ENCODE data around the gene DAPK1.

Gene DAPK1

DNA sequence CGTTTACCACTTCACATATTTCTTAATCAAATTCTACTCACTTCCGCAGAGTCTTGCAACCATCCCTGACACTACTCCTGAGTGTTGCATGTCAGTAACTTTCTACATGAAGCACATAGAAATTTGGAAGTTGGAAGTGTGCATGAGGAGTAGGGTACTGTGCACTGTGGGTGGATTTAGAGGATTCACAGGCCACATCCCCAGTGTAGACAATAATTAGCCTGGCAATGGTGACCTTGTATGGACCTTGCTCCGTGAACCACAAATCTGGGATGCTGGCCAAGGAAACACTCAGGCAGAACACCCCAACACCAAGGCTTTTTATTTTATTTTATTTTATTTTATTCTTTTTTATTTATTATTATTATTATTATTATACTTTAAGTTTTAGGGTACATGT lies 253.8 kb downstream of the DAPK1 start:
- DNase-seq (no peak), ATAC-seq (replicated peaks) (no peak)
- peaks cover 0 to 5% of the 10 kb centered on the region in 2 donors for H3K27me3 Mint-ChIP-seq
- H3K4me1 Mint-ChIP-seq, result no peaks in the 10 kb centered on the region
- no peaks in the 10 kb centered on the region for H3K36me3 Mint-ChIP-seq
- H3K27ac Mint-ChIP-seq, result no peak overlapping the region
- H3K4me3 Mint-ChIP-seq, result no peak overlapping the region
- H3K9me3 Mint-ChIP-seq, result peaks cover 0 to 8% of the 10 kb centered on the region in 2 donors

- no peak overlapping the region for H3K27ac Mint-ChIP-seq
- H3K9me3 Mint-ChIP-seq, result peaks cover 0 to 8% of the 10 kb centered on the region in 2 donors
- H3K36me3 Mint-ChIP-seq, result no peaks in the 10 kb centered on the region
- peaks cover 0 to 5% of the 10 kb centered on the region in 2 donors for H3K27me3 Mint-ChIP-seq
- no peak for ATAC-seq (replicated peaks)
- H3K4me3 Mint-ChIP-seq, result no peak overlapping the region
- no peaks in the 10 kb centered on the region for H3K4me1 Mint-ChIP-seq
- DNase-seq, result no peak
Observed at GRCh38 chr9:87751868-87752267, 254.2 kb downstream of the DAPK1 start.

GRCh38 chr9:87753313-87753712 lies 255.6 kb downstream of the DAPK1 start:
- H3K4me1 Mint-ChIP-seq, result no peaks in the 10 kb centered on the region

More at GRCh38 chr9:87753313-87753712, 255.6 kb downstream of the DAPK1 start:
- no peak for DNase-seq
- Mint-ChIP-seq H3K27me3 (no peaks in the 10 kb centered on the region), H3K4me3 (no peak overlapping the region), H3K9me3 (peaks cover 0 to 8% of the 10 kb centered on the region in 2 donors), H3K36me3 (no peaks in the 10 kb centered on the region), H3K27ac (no peak overlapping the region)
- no peak for ATAC-seq (replicated peaks)

All from stimulated activated naive B cell treated with anti-CD40 and anti-IgM and Interleukin-4, amounts not matched to agents 10 μg/mL and 1 μg/mL and 100 μg/mL, for 72 hours (primary cell).